ENCODE data around the gene STK25.
"Not testable (repeated sequence)": the region's sequence is repeated elsewhere in the genome, so short reads cannot be mapped to it uniquely, and the experiment has no call there.

The STK25 gene

GRCh38 chr2:241463276-241464135 lies 44.9 kb downstream of the STK25 start:
- DNase-seq (ENCODE audit: low read depth), result no peak

- no peak for DNase-seq (ENCODE audit: low read depth)
Observed at GRCh38 chr2:241461693-241462677, 46.4 kb downstream of the STK25 start.

GRCh38 chr2:241460631-241461030 lies 47.8 kb downstream of the STK25 start:
- DNase-seq (ENCODE audit: low read depth), result no peak

- DNase-seq (ENCODE audit: low read depth), result no peak
Observed at GRCh38 chr2:241459520-241459919, 48.9 kb downstream of the STK25 start.

- no peak for DNase-seq (ENCODE audit: low read depth)
Observed at GRCh38 chr2:241458687-241459086, 49.7 kb downstream of the STK25 start.

GRCh38 chr2:241456546-241456945 lies 51.8 kb downstream of the STK25 start:
- DNase-seq (ENCODE audit: low read depth), result no peak

GRCh38 chr2:241454837-241455485 lies 53.4 kb downstream of the STK25 start:
- no peak for DNase-seq (ENCODE audit: low read depth)

GRCh38 chr2:241453919-241454318 lies 54.5 kb downstream of the STK25 start:
- not testable (repeated sequence) for DNase-seq (ENCODE audit: low read depth)

- DNase-seq (ENCODE audit: low read depth), result no peak
Observed at GRCh38 chr2:241451840-241452506, 56.4 kb downstream of the STK25 start.

GRCh38 chr2:241450092-241450491 lies 58.3 kb downstream of the STK25 start:
- not testable (repeated sequence) for DNase-seq (ENCODE audit: low read depth)

GRCh38 chr2:241445426-241445825 lies 63.0 kb downstream of the STK25 start:
- DNase-seq (ENCODE audit: low read depth), result no peak

- DNase-seq (ENCODE audit: low read depth), result peak; percentile 76
Observed at GRCh38 chr2:241443486-241444223, 64.7 kb downstream of the STK25 start.
